OCI-LY1 (cell line): Measurements from ENCODE around the gene GMDS.

Experiments
- H2AFZ ChIP-seq: fragments of 200-600 bp; sonication (generic), shearing (Covaris generic); 2 replicates; pipeline ENCODE4 v1.6.0; 2014; ENCODE audit warnings: antibody characterized with exemption, mild to moderate bottlenecking, low read length
- H3F3A ChIP-seq: fragments of 200-600 bp; sonication (generic), shearing (Covaris generic); 2 replicates; pipeline ENCODE4 v1.6.0; 2014; ENCODE audit warnings: mild to moderate bottlenecking, antibody characterized with exemption, low read length, moderate library complexity; ENCODE audit not compliant: insufficient read depth
- H3K27ac ChIP-seq: fragments of 200-600 bp; sonication (generic); 2 replicates; pipeline ENCODE4 v1.5.1; 2014; ENCODE audit warnings: low read length, mixed run types, mild to moderate bottlenecking, low read depth; ENCODE audit not compliant: poor library complexity, severe bottlenecking
- H3K27me3 ChIP-seq: fragments of 200-600 bp; sonication (generic); 2 replicates; pipeline ENCODE4 v1.6.0; 2014; ENCODE audit warnings: antibody characterized with exemption, mild to moderate bottlenecking, low read length, moderate library complexity; ENCODE audit not compliant: insufficient read depth
- H3K36me3 ChIP-seq: fragments of 200-600 bp; sonication (generic); 2 replicates; pipeline ENCODE4 v1.6.1; 2014; ENCODE audit warnings: mild to moderate bottlenecking, antibody characterized with exemption, low read length, moderate library complexity, mixed read lengths; ENCODE audit not compliant: insufficient read depth
- H3K4me1 ChIP-seq: fragments of 200-600 bp; sonication (generic); 2 replicates; pipeline ENCODE4 v1.5.1; 2014; ENCODE audit warnings: mild to moderate bottlenecking, low read length, moderate library complexity; ENCODE audit not compliant: insufficient read depth, severe bottlenecking
- H3K4me2 ChIP-seq: fragments of 200-600 bp; sonication (generic), shearing (Covaris generic); 2 replicates; pipeline ENCODE4 v1.6.1; 2014; ENCODE audit warnings: low read length
- H3K4me3 ChIP-seq: fragments of 200-600 bp; sonication (generic); 2 replicates; pipeline ENCODE4 v1.5.1; 2014; ENCODE audit warnings: low read length, low read depth, mild to moderate bottlenecking, mixed read lengths; ENCODE audit not compliant: poor library complexity, severe bottlenecking
- H3K79me2 ChIP-seq: fragments of 200-600 bp; shearing (Covaris generic); 2 replicates; pipeline ENCODE4 v1.6.1; 2016; ENCODE audit warnings: mixed run types, low read length, mixed read lengths; ENCODE audit not compliant: insufficient read depth
- H3K9ac ChIP-seq: fragments of 200-600 bp; sonication (generic), shearing (Covaris generic); 2 replicates; pipeline ENCODE4 v1.6.1; 2014; ENCODE audit warnings: mild to moderate bottlenecking, low read length, mixed read lengths
- H3K9me2 ChIP-seq: fragments of 200-600 bp; sonication (generic), shearing (Covaris generic); 2 replicates; pipeline ENCODE4 v1.6.1; 2014; ENCODE audit warnings: low read depth, mild to moderate bottlenecking, low read length, mixed read lengths
- H3K9me3 ChIP-seq: fragments of 200-600 bp; shearing (Covaris generic); 2 replicates; pipeline ENCODE4 v1.6.1; 2014; ENCODE audit warnings: low read length, mixed read lengths
- H4K20me1 ChIP-seq: fragments of 200-600 bp; sonication (generic), shearing (Covaris generic); 2 replicates; pipeline ENCODE4 v1.6.0; 2016; ENCODE audit warnings: mild to moderate bottlenecking, low read length; ENCODE audit not compliant: insufficient read depth
- EZH2 ChIP-seq: fragments of 200-600 bp; sonication (generic), shearing (Covaris generic); IDR thresholded peaks from 2 replicates; pipeline ENCODE4 v1.8.0; 2017; ENCODE audit warnings: borderline replicate concordance, mixed run types, mild to moderate bottlenecking, antibody characterized with exemption, low read length, moderate library complexity, mixed read lengths
- TF ChIP-seq, protein P1 (sequence below): fragments of 200-600 bp; sonication (generic), shearing (Covaris generic); IDR thresholded peaks from 2 replicates; pipeline ENCODE4 v1.5.1; 2017; ENCODE audit warnings: mild to moderate bottlenecking, antibody characterized with exemption, low read length, moderate library complexity, mixed read lengths

The GMDS gene

DNA sequence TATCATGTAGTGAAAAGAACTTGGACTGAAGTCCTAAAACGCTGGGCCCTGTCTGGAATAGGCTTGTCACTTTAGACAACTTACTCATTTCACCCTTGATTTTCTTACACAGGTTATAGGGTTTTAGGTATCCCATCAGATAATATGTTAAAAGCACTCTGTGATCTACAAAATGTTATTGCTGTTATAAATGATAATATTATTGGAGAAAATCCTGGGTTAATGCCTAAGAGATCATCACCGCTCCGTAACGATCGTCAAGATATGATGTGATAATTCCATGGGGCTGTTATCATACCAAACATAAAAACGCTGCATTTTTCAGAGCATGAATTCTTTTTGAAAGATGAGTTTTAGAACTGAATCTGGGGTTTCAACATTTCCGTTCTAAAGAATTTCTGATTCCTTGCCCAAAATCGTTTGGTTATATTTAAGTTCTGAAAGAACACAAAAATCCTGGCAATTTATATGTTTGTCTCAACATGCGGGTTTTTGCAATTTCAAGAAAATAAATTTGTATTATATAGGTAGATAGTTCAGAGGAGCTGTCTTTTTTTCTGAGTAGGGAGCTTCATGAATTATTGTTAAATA is 480.9 kb downstream of the GMDS start:
- Histone ChIP-seq H4K20me1 (no peaks in the 10 kb centered on the region), H3K9me3 (no peaks in the 10 kb centered on the region), H3K36me3 (no peaks in the 10 kb centered on the region; the same call in 1 of the 2 replicates), H3K27me3 (no peaks in the 10 kb centered on the region), H3K4me3 (no peak overlapping the region), H3K9ac (no peak overlapping the region), H2AFZ (no peak overlapping the region), H3K79me2 (no peaks in the 10 kb centered on the region), H3F3A (no peaks in the 10 kb centered on the region), H3K4me1 (no peaks in the 10 kb centered on the region), H3K9me2 (no peaks in the 10 kb centered on the region), H3K4me2 (no peak overlapping the region), H3K27ac (no peak overlapping the region)
- TF ChIP-seq EZH2: no peak
- TF ChIP-seq, protein P1, sequence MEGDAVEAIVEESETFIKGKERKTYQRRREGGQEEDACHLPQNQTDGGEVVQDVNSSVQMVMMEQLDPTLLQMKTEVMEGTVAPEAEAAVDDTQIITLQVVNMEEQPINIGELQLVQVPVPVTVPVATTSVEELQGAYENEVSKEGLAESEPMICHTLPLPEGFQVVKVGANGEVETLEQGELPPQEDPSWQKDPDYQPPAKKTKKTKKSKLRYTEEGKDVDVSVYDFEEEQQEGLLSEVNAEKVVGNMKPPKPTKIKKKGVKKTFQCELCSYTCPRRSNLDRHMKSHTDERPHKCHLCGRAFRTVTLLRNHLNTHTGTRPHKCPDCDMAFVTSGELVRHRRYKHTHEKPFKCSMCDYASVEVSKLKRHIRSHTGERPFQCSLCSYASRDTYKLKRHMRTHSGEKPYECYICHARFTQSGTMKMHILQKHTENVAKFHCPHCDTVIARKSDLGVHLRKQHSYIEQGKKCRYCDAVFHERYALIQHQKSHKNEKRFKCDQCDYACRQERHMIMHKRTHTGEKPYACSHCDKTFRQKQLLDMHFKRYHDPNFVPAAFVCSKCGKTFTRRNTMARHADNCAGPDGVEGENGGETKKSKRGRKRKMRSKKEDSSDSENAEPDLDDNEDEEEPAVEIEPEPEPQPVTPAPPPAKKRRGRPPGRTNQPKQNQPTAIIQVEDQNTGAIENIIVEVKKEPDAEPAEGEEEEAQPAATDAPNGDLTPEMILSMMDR: no peak

DNA sequence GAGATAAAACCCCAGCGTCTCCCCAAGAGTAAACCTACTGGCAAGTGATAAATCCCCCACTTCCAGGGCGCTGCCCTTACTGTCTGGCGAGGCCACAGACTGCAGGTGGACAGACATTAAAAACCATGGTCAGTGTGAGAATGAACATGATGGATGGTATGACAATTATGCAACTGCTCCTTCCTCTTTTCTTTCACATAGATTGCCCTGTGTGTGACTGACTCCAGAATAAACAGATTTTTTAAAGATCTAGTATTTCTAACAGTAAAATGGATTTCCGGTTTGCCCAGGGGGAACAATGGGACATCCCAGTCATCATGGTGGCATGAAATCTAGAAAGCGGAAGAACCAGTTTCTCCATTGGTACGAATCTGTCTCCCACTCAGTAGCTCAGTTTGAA is 482.0 kb downstream of the GMDS start:
- H3F3A ChIP-seq: no peaks in the 10 kb centered on the region

DNA sequence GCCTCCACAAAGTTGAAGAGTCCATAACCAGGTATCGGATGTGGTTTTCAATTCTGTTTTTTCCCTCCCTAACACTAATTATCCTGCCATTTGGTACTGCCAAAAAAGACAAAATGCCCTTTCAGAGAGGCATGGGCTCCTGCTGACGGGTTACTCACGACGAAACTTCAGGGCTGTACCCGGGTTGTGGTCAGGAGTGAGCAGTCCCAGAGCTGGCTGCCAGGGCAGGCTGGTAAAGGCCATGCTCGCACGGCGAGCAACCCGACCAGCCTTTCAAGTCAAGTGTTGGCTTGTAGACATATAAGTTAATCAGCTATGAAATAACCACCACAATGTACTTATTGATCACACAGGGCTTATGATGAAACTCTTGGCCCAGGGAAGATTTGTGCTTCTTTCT is 483.2 kb downstream of the GMDS start:
- no peak overlapping the region for H2AFZ ChIP-seq
- no peak overlapping the region for H3K4me3 ChIP-seq
- H3K4me1 ChIP-seq: no peaks in the 10 kb centered on the region
- H3K79me2 ChIP-seq: no peaks in the 10 kb centered on the region
- H3F3A ChIP-seq: no peaks in the 10 kb centered on the region
- H3K9me2 ChIP-seq: no peaks in the 10 kb centered on the region
- no peaks in the 10 kb centered on the region for H3K27me3 ChIP-seq
- no peak overlapping the region for H3K4me2 ChIP-seq
- H3K9ac ChIP-seq: no peak overlapping the region
- TF ChIP-seq EZH2: no peak
- TF ChIP-seq, protein P1: no peak
- H4K20me1 ChIP-seq: no peaks in the 10 kb centered on the region
- H3K9me3 ChIP-seq: no peaks in the 10 kb centered on the region
- H3K36me3 ChIP-seq: no peaks in the 10 kb centered on the region; the same call in 1 of the 2 replicates
- H3K27ac ChIP-seq: no peak overlapping the region

More for the DNA sequence above, 482.0 kb downstream of the GMDS start:
- Histone ChIP-seq H3K36me3 (no peaks in the 10 kb centered on the region; the same call in 1 of the 2 replicates), H3K4me1 (no peaks in the 10 kb centered on the region), H3K9ac (no peak overlapping the region), H3K27ac (no peak overlapping the region), H3K79me2 (no peaks in the 10 kb centered on the region), H3K27me3 (no peaks in the 10 kb centered on the region), H4K20me1 (no peaks in the 10 kb centered on the region), H3K4me3 (no peak overlapping the region), H3K9me3 (no peaks in the 10 kb centered on the region), H2AFZ (no peak overlapping the region), H3K9me2 (no peaks in the 10 kb centered on the region), H3K4me2 (no peak overlapping the region)
- TF ChIP-seq EZH2: no peak
- TF ChIP-seq, protein P1: no peak
